ENCODE results near the gene PCDH9. TPM values are rescaled to one million over a fixed set of nuclear protein-coding genes. Genes with fewer than 3 reads are reported as not detected.

PCDH9 gene
- total RNA-seq, 4 donors from 2014 or later: 0.64 to 1.1 (median 0.82) TPM

DNA sequence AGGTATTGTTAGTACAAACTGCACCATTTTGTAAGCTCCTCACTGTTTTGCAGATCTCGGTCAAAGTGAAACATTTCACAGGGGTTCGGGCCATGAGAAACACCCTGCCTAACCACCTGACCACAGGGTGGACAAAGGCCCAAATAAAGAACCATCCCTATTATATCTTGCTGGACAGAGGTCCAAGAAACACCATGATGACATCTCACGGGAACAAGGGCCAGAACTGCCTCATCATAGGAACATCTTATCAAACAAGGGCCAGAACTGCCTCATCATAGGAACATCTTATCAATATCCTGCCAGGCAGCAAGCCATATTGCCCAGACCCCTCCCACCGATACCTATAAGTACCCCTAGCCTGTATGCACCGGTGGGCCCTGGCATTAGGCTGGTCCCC is 99.7 kb downstream of the PCDH9 start:
- Histone ChIP-seq H3K4me1 (no peaks in the 10 kb centered on the region), H3K36me3 (no peaks in the 10 kb centered on the region), H3K27ac (no peak overlapping the region), H3K27me3 (no peaks in the 10 kb centered on the region), H3K9me3 (no peaks in the 10 kb centered on the region), H3K4me3 (no peak overlapping the region)
- WGBS: 92% methylated on average over 4 of the region's 5 CpGs
- DNase-seq (ENCODE audit: low spot score in 2 of 2): no peak
- no peak for TF ChIP-seq POLR2A (IDR thresholded peaks at IDR 0.05)

DNA sequence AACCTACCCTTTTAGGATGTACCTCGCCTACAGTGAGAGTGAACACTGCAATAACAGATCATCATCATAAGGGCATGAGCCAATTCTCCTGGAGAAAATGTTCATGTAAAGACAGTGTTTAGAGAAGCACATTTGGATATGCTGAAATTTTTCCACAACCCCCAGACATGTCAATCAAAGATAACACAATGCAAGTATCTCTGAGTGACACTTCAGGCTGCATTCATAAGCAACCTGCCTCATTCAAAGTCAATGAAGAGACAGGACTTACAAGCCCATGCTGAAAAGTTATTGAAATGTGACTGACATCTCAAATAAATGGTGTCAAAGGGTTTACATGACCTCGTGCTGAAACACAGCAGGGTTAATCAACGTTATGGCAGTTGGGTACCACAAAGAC is 102.0 kb downstream of the PCDH9 start:
- Histone ChIP-seq H3K36me3 (no peaks in the 10 kb centered on the region), H3K4me3 (no peak overlapping the region), H3K27me3 (no peaks in the 10 kb centered on the region), H3K27ac (no peak overlapping the region), H3K4me1 (no peaks in the 10 kb centered on the region), H3K9me3 (no peaks in the 10 kb centered on the region)
- WGBS: 75% methylated on average over 3 of the region's 3 CpGs
- no peak for TF ChIP-seq POLR2A (IDR thresholded peaks at IDR 0.05)
- no peak for TF ChIP-seq POLR2AphosphoS5 (IDR thresholded peaks at IDR 0.05)
- no peak for TF ChIP-seq EP300 (IDR thresholded peaks at IDR 0.05)
- TF ChIP-seq, protein P1, sequence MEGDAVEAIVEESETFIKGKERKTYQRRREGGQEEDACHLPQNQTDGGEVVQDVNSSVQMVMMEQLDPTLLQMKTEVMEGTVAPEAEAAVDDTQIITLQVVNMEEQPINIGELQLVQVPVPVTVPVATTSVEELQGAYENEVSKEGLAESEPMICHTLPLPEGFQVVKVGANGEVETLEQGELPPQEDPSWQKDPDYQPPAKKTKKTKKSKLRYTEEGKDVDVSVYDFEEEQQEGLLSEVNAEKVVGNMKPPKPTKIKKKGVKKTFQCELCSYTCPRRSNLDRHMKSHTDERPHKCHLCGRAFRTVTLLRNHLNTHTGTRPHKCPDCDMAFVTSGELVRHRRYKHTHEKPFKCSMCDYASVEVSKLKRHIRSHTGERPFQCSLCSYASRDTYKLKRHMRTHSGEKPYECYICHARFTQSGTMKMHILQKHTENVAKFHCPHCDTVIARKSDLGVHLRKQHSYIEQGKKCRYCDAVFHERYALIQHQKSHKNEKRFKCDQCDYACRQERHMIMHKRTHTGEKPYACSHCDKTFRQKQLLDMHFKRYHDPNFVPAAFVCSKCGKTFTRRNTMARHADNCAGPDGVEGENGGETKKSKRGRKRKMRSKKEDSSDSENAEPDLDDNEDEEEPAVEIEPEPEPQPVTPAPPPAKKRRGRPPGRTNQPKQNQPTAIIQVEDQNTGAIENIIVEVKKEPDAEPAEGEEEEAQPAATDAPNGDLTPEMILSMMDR (IDR thresholded peaks at IDR 0.05): no peak
- DNase-seq (ENCODE audit: low spot score in 2 of 2): no peak

DNA sequence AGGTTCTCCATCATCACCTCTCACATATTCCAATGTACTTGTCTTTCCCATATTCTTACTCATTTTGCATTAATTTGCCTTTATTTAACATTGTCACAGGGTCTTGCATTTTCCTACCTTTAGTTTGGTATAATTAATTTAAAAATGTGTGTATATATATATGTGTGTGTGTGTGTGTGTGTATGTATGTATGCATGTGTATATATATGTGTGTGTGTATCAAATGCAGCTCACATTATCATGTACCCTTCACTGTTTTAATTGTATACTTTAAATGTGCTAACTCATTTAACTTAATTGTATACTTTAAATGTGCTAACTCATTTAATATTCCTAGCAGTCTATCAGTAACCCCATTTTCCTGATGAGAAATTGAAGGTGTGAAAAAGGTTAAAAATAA is 104.5 kb downstream of the PCDH9 start:
- Histone ChIP-seq H3K27ac (no peak overlapping the region), H3K4me3 (no peak overlapping the region), H3K4me1 (no peaks in the 10 kb centered on the region), H3K9me3 (no peaks in the 10 kb centered on the region), H3K36me3 (no peaks in the 10 kb centered on the region), H3K27me3 (no peaks in the 10 kb centered on the region)
- DNase-seq (ENCODE audit: low spot score in 2 of 2): no peak
- TF ChIP-seq POLR2AphosphoS5 (IDR thresholded peaks at IDR 0.05): no peak
- TF ChIP-seq, protein P1 (IDR thresholded peaks at IDR 0.05): no peak
- TF ChIP-seq EP300 (IDR thresholded peaks at IDR 0.05): no peak
- no peak for TF ChIP-seq POLR2A (IDR thresholded peaks at IDR 0.05)

DNA sequence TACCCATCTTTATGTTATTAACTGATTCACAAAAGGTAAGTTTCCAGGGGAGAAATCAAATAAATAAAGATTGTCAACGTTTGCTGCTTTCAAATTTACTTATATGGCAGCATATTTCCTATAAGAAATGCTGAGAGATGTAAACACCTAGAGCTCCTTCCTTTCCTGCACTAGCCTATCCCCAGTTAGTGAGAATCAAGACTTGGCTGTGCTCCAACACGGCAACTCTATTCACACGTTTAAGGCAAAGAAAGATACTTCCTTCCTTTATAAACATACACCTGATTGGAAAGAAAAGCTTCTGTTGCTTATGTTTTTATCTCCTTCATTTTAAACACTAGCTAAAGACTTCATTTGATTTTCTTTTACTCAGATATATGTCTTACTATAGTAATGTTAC is 107.0 kb downstream of the PCDH9 start:
- DNase-seq (ENCODE audit: low spot score in 2 of 2): no peak
- 28% methylated on average over 3 of the region's 3 CpGs for WGBS
- Histone ChIP-seq H3K4me1 (no peaks in the 10 kb centered on the region), H3K4me3 (no peak overlapping the region), H3K27ac (no peak overlapping the region), H3K9me3 (no peaks in the 10 kb centered on the region), H3K27me3 (no peaks in the 10 kb centered on the region), H3K36me3 (no peaks in the 10 kb centered on the region)
- TF ChIP-seq POLR2AphosphoS5 (IDR thresholded peaks at IDR 0.05): no peak
- TF ChIP-seq EP300 (IDR thresholded peaks at IDR 0.05): no peak
- TF ChIP-seq, protein P1 (IDR thresholded peaks at IDR 0.05): no peak
- TF ChIP-seq POLR2A (IDR thresholded peaks at IDR 0.05): no peak

DNA sequence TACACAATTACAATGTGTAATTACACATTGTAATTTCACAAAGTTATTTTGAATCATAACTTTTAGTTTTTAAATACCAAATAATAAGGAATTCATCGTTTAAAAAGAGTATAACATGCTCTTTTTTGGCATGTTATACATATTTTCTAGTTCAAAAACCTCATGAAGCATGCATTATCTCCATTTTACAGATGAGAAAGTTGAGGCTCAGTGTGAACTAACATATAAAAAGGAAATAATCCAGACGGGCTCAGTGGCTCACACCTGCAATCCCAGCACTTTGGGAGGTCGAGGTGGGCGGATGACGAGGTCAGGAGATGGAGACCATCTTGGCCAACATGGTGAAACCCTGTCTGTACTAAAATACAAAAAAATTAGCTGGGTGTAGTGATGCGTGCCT is 107.9 kb downstream of the PCDH9 start:
- Histone ChIP-seq H3K4me3 (no peak overlapping the region), H3K27ac (no peak overlapping the region), H3K27me3 (no peaks in the 10 kb centered on the region), H3K4me1 (no peaks in the 10 kb centered on the region), H3K36me3 (no peaks in the 10 kb centered on the region), H3K9me3 (no peaks in the 10 kb centered on the region)
- TF ChIP-seq POLR2AphosphoS5 (IDR thresholded peaks at IDR 0.05) (no peak), EP300 (IDR thresholded peaks at IDR 0.05) (no peak), POLR2A (IDR thresholded peaks at IDR 0.05) (no peak)
- TF ChIP-seq, protein P1 (IDR thresholded peaks at IDR 0.05): no peak
- no peak for DNase-seq (ENCODE audit: low spot score in 2 of 2)
- WGBS: 74% methylated on average over 6 of the region's 6 CpGs

DNA sequence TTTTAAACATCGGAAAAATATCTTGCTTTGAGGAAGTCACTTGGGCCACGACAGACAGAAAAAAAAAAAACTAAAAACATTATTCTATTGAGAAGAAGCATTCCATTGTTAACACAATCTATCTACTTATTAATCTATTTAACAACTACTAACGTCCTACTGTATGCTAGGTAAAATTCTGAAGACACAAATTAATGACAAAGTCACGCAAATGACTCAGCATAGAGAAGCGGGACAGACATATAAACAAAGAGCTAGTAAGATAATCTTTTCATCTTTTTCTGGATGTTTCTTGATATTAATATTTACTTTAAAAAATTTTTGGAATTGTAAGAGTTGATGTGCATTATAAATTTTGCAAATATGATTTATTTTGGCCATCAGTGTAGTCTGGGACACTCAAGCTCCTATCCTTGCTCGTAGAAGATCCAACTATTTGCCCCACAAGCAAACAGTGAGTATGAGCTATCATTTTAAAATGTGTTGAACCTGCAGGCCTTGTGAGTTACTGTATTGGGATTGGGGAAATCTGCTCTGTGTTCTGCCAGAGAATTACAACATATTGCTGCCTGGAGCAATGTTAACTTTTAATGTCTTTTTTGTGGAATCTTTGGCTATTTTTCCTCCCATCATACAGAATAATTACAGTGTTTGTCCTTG is 109.1 kb downstream of the PCDH9 start:
- Histone ChIP-seq H3K4me3 (no peak overlapping the region), H3K9me3 (no peaks in the 10 kb centered on the region), H3K27me3 (no peaks in the 10 kb centered on the region), H3K4me1 (no peaks in the 10 kb centered on the region), H3K36me3 (no peaks in the 10 kb centered on the region), H3K27ac (no peak overlapping the region)
- 77% methylated on average over 6 of the region's 6 CpGs for WGBS
- no peak for DNase-seq (ENCODE audit: low spot score in 2 of 2)
- TF ChIP-seq POLR2A (IDR thresholded peaks at IDR 0.05) (no peak), EP300 (IDR thresholded peaks at IDR 0.05) (no peak), POLR2AphosphoS5 (IDR thresholded peaks at IDR 0.05) (no peak)
- TF ChIP-seq, protein P1 (IDR thresholded peaks at IDR 0.05): no peak

All from suprapubic skin (tissue), 4 donors.